ENCODE measurements around the gene KIF2C. TPM values are rescaled to one million over a fixed set of nuclear protein-coding genes. Genes with fewer than 3 reads are reported as not detected.

KIF2C gene
- total RNA-seq, 3 donors from 2014 or later (not counting 1 experiment from before 2014, with no cell fraction given) = 0.59 to 1.3 (median 0.93) TPM

- H3K4me1 Mint-ChIP-seq = peaks cover 30 to 36% of the 10 kb centered on the region in 2 donors
- H3K36me3 Mint-ChIP-seq = no peaks in the 10 kb centered on the region
- no peak for TF ChIP-seq CTCF (IDR thresholded peaks at IDR 0.05)
- Histone ChIP-seq H3K27ac (ENCODE audit: low read length) (no peak overlapping the region), H3K4me1 (ENCODE audit: control insufficient read depth, insufficient read depth, low read length) (peaks cover 26% of the 10 kb centered on the region), H3K36me3 (ENCODE audit: control insufficient read depth, insufficient read depth, low read length) (peaks cover 32% of the 10 kb centered on the region), H3K27me3 (ENCODE audit: control insufficient read depth, insufficient read depth, low read length) (no peaks in the 10 kb centered on the region), H3K9me3 (ENCODE audit: control insufficient read depth, insufficient read depth, low read length) (no peaks in the 10 kb centered on the region), H3K4me3 (ENCODE audit: low read length) (no peak overlapping the region)
- H3K27ac Mint-ChIP-seq = peak overlapping the region; percentile 92 to 97
- ATAC-seq = no peak
- WGBS (ENCODE audit: insufficient coverage) = 77% methylated on average over 13 of the region's 13 CpGs
- H3K9me3 Mint-ChIP-seq = no peaks in the 10 kb centered on the region
- no peak overlapping the region for H3K4me3 Mint-ChIP-seq
- no peak for DNase-seq
- no peaks in the 10 kb centered on the region for H3K27me3 Mint-ChIP-seq (ENCODE audit: low read depth in 2 of 2)
- intact Hi-C loops (cut with micrococcal nuclease) = loop anchor here (5.0 kb wide), 2 partner anchors 234 to 909 kb away; partner anchors contain the start of genes GPBP1L1, HECTD3, TMEM69 and UROD
Measured at GRCh38 chr1:44777969-44778635, 38.5 kb downstream of the KIF2C start.

GRCh38 chr1:44778705-44779576 is 39.3 kb downstream of the KIF2C start:
- H3K27me3 ChIP-seq (ENCODE audit: control insufficient read depth, insufficient read depth, low read length) = no peaks in the 10 kb centered on the region
- 93% methylated on average over 6 of the region's 6 CpGs for WGBS (ENCODE audit: insufficient coverage)
- peaks cover 31% of the 10 kb centered on the region for H3K4me1 ChIP-seq (ENCODE audit: control insufficient read depth, insufficient read depth, low read length)
- Mint-ChIP-seq H3K9me3 (no peaks in the 10 kb centered on the region), H3K4me3 (no peak overlapping the region), H3K36me3 (no peaks in the 10 kb centered on the region), H3K27ac (peak overlapping the region in 1 of 2 donors; percentile 92), H3K4me1 (peaks cover 37 to 44% of the 10 kb centered on the region in 2 donors), H3K27me3 (ENCODE audit: low read depth in 2 of 2) (no peaks in the 10 kb centered on the region)
- TF ChIP-seq CTCF (IDR thresholded peaks at IDR 0.05) = no peak
- intact Hi-C loops (cut with micrococcal nuclease) = loop anchor here (5.0 kb wide), 2 partner anchors 233 to 908 kb away; partner anchors contain the start of genes GPBP1L1, HECTD3, TMEM69 and UROD
- H3K9me3 ChIP-seq (ENCODE audit: control insufficient read depth, insufficient read depth, low read length) = no peaks in the 10 kb centered on the region
- no peak overlapping the region for H3K27ac ChIP-seq (ENCODE audit: low read length)
- no peak overlapping the region for H3K4me3 ChIP-seq (ENCODE audit: low read length)
- DNase-seq (no peak), ATAC-seq (no peak)
- peaks cover 32% of the 10 kb centered on the region for H3K36me3 ChIP-seq (ENCODE audit: control insufficient read depth, insufficient read depth, low read length)

- peaks cover 39 to 50% of the 10 kb centered on the region in 2 donors for H3K4me1 Mint-ChIP-seq
- no peaks in the 10 kb centered on the region for H3K9me3 Mint-ChIP-seq
- no peaks in the 10 kb centered on the region for H3K27me3 Mint-ChIP-seq (ENCODE audit: low read depth in 2 of 2)
- Histone ChIP-seq H3K9me3 (ENCODE audit: control insufficient read depth, insufficient read depth, low read length) (no peaks in the 10 kb centered on the region), H3K36me3 (ENCODE audit: control insufficient read depth, insufficient read depth, low read length) (peaks cover 32% of the 10 kb centered on the region), H3K27ac (ENCODE audit: low read length) (no peak overlapping the region), H3K27me3 (ENCODE audit: control insufficient read depth, insufficient read depth, low read length) (no peaks in the 10 kb centered on the region), H3K4me1 (ENCODE audit: control insufficient read depth, insufficient read depth, low read length) (peaks cover 40% of the 10 kb centered on the region), H3K4me3 (ENCODE audit: low read length) (no peak overlapping the region)
- WGBS (ENCODE audit: insufficient coverage) = 94% methylated on average over 14 of the region's 14 CpGs
- no peaks in the 10 kb centered on the region for H3K36me3 Mint-ChIP-seq
- DNase-seq (no peak), ATAC-seq (no peak)
- intact Hi-C loops (cut with micrococcal nuclease) = no loop called here
- peak overlapping the region in 1 of 2 donors; percentile 31 for H3K27ac Mint-ChIP-seq
- TF ChIP-seq CTCF (IDR thresholded peaks at IDR 0.05) = no peak
- H3K4me3 Mint-ChIP-seq = no peak overlapping the region
Measured at GRCh38 chr1:44780583-44781121, 41.0 kb downstream of the KIF2C start.

Measured in natural killer cell (primary cell).